CD4-positive, alpha-beta T cell treated with Interleukin-21 for 1 hour (primary cell): Measurements from ENCODE around the gene NCK2.

ENCODE experiments used
- DNase-seq: peaks from one replicate; pipeline ENCODE4 v3.0.0-alpha.2; 2020

Gene NCK2

DNA sequence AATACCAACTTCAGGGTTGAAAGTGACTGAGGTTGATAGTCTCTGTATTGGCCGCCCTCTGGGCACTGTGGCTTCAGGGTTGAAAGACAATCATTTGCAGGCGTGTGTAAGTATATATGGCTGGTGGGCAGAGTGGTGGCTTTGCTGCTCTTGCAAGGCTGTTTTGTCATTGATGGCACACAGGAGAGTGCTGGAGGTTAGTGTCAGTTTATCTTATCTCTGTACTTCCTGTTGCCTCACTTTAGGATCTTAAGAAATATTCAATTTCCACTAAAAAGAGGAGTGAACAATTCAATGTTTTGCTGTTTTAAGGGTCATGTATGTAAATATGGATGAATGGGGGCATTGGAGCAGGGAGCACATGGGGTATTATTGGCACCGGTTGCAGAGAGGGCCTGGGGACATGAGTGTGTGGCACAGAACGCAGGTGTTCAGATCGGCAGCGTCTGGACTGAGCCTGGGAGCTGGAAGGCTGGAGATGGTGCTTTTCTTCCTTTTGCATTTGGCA, 51.5 kb downstream of the NCK2 start:
- peak; percentile 58 for DNase-seq

DNA sequence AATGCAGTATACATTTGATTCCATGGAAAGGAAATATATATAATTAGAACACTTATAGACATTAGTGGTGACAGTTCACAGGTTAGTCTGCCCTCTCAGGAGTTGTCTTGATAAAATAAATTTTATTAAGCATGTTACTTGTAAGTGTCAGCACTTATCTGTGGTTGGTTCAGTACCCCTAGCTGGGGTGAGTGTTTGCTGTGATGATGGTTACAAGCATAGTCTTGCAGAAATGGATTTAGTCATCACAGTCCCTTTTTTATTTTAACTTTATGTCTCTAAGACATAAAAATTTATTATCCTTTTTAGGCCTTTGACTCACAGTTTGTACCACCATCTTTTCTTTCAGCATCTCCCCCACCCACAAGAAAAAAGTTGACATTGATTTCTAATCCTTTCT, 52.1 kb downstream of the NCK2 start:
- DNase-seq = no peak

DNA sequence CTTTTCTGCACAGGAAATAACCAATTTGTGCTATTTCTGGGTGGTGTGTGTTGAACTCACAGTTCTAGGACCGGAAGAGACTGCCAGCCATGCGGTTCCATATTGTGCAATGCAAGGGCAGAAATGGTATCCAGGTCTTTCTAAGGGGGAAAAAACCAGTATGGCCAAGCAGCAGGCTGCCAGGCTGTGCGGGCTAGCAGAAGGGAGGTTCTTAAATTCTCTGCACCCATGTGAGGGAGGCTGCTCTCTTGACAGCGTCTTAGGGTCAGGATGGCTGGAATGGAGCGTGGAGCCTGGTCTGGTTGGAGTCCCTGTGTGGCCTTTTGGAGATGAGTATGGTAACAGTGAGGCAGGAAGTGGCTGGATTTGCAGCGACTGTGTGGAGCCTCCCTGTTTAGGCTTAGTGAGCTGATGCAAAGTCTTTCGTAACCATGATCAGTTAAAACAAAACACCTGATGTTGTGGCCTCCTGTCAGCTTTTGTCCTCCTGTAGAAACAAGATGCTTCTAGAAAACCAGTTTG, 52.6 kb downstream of the NCK2 start:
- peak; percentile 60 for DNase-seq

DNA sequence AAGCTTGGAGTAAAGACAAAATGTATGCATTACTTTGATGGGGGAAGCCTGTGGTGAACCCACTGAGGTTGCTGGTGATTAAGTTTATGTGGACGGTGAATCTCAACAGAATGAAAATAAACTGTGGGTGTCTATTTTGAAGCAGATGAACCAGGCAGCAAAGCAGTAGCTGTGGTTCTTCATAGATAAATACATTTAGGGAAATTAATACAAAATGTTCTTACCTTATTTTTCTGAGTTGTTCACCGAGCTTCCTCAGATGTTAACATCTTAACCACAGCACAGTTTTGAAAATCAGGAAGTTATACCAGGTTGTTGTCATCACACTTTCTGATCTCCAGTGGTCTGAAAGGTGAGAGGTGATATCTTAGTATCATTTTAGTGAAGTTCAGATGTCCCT, 53.9 kb downstream of the NCK2 start:
- peak; percentile 73 for DNase-seq

DNA sequence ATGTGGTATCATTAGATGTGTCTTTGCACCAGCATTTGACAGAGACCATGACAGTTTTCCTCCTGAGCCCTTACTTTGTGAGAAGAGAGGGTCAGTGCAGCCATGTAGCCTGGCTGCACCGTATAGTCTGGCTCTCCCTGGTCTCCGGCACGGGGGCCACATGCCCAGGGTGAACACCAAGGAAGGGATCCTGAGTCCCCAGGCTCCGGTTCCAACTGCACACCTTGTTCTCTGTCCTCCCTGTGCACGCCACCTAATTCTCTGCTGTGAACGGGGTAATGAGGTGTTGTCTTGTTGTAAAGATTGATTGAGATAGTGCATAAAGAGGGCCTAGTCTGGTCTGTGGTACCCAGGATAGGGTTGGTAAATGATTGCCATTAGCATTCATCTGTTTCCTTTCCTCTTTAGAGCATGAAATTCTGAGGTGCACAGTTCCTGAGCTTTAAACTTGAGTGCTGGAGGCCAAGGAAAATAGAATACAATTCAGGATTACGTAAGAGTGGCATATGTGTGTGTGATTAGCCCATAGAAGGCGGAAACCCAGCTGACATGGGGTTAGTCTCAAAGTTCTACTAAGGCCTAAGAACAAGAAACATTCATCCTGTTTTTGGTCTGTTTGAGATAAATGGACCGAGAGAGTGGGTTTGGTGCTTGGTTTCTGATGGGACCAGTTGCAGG, 55.5 kb downstream of the NCK2 start:
- DNase-seq = no peak

DNA sequence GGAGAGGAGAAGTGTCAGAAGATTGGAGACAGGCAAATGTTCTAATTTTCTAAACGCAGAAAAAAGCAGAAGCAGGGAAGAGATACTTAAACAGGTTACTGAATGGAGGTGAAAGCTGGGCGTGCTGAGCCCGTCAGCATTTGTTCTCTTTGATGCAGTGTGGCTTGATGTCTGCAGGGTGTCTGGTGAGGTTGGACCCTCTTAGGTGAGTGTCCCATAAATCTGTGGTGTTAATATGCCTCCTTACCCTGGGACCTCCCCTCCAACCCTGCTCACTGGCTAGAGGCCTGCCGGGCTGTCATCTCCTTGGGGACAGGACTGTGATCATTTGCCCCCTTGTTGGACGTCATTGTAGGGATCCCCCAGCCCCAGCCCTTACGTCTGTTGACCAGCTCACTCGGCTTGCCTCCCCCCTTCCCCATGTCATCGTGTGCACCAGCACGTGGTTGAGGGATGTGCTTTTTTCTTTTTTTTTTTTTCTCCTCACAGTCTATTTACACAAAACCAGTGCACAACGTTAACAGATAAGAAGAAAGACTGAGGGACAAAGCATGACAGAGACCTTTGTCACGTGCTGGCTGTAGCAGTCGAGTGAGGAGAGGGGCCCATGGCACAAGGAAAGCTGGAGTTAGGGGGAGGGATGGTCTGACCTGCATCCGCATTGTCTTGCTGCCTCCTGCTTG, 56.4 kb downstream of the NCK2 start:
- no peak for DNase-seq

DNA sequence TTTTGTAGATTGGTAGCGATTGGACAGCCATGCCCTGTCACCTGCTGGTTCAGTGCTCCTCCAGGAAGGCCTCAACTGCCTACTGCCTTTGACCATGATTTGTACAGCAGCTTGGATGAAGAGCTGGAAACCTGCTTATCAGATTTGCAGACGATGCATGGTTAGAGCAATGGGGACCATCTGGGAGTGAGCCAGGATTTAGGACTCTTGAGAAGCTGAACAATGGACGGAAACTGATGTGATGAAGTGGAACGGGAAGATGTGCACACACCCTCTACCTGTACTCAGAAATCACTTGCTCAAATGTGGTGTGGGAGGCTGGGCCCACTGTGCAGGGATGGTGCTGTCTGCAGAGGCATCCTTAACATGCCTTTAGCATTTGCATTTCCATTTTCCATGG, 57.2 kb downstream of the NCK2 start:
- no peak for DNase-seq

DNA sequence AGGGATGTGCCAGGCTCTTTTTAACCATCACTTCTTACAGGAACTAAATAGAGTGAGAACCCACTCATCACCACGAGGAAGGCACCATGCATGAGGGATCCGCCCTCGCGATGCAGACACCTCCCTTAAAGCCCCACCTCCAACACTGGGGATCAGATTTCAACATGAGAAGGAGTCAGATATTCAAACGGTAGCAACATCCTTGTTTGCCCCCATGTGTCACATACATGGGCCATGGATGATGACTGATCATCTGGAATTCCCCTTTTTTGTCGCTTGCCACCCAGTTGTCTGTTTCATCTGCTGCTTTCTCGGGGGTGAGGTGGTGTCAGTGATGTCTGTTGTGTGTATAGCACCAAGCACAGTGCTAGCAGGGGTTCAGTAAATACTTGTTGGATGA, 57.9 kb downstream of the NCK2 start:
- peak; percentile 86 for DNase-seq

DNA sequence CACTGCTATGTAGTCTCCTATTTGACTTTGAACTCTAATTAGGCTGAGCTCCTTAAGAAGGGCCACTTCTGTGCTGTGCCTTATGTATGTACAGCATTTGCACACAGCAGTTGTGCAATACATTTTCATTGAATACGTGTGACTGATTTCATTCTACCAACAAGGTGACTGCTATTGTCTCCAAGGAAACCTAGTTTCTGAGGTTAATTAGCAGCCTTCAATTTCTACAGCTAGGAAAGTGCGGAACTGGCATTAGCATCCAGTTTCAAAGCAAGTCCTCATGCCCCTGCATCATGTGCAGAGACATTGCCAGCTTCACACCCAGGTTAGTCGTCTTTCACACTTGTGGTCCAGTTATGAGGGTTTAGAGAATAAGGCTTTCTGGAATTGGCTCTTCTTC, 58.6 kb downstream of the NCK2 start:
- peak; percentile 46 for DNase-seq

DNA sequence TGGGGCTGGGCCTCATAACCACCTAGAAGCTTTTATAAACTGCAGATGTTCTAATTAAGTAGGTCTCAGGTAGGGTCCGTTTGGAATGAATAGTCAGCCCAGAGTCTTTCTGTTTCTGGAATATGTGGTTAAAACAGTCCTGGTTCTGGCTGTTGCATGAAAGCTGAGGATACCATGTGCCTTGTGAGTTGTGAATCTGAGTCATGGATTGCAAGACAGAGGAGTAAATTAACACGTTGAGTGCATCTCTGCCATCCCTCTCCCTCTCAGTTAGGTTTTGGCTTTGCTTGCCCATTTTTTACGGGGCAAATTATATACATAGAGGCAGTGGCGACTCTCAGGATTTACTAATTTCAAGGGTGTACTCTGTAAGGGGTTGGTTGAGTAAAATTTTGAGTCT, 59.1 kb downstream of the NCK2 start:
- DNase-seq = no peak

DNA sequence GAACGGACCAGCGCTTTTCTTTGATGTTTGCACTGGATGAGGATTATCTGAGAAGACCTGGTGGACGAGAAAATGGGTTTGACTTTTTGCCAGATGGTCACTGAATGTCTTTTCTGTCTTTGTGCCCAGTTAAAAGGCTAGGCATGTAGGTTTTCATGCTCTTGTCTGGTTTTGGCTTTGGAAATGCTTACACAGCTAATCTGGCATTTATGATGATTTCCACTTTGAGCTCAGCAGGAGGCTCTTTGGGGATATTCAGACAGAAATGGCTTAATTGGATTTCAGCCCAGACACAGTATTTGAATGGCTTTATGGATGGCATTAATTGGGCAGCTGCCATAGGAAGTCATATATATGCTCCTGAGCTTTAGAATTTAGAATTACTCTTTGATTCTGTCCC, 59.6 kb downstream of the NCK2 start:
- DNase-seq = no peak

DNA sequence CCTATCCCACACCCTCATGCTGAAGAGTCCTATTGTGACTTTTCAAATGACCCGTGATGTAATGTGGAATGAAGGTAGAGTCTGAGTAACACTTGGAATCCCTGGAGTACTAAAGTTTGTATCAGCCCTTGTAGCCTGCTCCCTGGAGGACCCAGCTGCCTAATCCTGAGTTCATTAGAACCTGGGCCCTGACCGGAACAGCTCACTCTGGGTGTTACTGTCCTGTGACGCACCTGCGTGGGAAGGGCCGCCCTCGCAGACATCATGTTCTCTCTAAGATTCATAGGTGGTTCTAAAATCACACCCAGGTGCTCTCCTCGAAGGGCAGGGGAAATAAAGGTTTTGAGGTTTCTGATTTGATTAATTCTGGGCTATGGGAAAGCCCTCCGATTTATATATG, 62.3 kb downstream of the NCK2 start:
- DNase-seq = no peak

DNA sequence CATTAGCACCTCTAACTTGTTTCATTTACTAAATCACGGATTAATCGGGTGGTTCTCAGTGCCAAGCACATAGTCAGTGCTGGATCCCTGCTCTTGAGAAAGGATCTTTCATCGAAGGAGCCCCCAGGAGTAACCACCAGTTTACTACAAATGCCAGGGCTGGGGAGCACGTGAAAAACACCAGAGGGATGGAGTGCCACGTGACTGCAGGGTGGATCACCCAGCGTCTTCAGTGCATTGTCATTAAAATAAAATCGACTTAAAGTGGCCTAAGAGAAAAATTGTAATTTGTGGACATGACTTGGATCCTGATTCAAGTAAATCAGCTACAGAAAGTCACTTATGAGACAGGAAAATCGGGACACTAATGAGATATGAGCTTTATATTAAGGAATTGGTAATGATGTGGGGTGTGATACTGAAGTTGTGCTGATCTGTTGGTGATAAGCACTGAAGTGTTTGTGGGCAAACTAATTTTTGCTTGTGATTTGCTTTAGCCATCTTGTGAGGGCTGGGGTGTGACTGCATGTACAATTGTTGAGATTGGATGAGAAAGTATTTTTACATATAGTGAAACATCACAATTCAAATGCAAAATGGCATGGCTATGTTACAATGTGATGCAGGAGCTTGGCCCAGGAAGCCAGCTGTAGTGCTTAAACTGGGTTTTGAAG, 63.8 kb downstream of the NCK2 start:
- DNase-seq = no peak

DNA sequence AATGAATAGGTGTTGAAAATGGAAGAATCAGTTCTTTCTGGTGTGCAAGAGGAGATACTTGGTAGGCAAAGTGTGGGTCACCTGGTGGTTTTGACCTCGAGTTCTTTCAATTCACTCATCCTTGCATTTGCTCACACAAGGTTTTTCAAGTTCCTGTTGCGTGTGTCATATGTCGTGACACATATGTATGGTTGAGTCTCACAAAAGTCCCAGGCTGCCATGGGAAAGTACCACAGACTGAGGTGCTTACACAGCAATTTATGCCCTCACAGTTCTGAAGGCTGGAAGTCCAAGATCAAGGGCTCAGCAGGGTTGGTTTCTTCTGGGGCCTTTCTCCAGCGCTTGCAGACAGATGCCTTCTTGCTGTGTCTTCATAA, 64.4 kb downstream of the NCK2 start:
- DNase-seq = peak; percentile 42

DNA sequence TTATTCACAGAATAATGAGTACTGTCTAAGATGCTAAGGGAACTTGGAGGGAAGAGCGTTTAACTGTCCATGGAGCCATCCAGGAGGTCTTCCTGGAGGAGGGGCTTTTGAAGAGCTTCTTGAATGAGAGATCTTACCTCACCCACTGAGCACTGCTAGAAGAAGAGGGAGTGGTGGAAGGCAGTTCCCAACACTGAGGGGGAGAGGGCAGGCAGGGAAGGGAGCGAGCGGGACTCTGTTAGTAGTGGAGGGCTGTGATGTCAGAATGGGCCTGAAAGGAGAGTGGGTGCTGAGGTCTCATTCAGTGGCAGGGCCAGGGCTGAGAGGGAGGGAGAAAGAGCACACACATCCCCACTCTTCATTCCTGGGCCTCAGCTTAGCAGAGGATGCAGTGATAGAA, 65.0 kb downstream of the NCK2 start:
- DNase-seq = no peak

DNA sequence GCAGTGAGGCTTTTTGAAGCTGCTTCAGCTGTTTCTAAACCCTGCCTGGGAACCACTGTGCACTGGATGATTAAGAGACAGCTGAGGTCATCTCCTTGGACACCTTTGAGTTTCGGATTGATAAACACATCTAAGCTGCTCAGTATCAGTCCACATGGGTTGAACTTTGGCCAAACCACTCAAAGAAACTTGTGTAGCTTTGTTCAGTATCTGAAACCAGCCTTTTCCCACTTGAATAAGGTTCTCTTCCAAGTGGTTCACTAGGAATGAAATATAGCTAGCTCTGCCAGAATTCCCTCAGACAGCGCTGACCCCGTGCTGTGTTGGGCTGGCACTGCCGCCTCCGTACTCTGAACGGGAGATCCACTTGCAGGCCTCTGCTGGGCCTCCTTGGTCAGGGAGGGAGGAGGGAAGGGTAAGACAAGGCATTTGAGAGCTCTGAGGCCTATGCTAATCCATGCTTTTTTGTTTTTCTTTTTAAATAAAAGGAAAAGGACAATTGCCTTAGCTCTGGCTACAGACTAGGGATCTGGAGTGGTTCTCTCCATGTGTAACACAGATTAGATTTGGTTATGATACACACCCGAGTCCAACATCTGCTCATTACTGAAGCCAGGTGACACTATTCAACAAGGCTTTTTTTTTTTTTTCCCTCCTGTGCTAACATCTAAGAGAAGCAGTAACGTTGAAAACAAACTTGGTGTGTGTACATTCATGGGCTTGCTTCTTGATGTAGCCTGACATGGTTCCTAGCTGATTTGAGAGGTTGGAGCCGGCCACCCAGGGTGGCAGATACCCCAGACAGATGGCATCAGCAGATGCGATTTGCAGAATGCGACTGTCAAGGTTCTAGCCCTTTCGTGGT, 67.7 kb downstream of the NCK2 start:
- no peak for DNase-seq

DNA sequence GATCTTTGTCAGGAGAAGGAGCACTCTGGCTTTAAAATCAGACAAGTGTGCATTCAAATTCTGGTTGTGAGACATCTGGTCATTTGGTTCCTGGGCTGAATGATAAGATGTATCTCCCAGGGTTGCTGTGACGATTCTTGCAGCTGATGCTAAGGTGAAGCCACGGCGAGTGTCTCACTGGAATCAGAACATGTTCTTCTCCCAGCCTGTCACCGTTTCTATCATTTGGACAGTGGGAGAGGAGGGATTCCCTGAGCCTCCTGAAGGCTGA, 68.3 kb downstream of the NCK2 start:
- DNase-seq = no peak

DNA sequence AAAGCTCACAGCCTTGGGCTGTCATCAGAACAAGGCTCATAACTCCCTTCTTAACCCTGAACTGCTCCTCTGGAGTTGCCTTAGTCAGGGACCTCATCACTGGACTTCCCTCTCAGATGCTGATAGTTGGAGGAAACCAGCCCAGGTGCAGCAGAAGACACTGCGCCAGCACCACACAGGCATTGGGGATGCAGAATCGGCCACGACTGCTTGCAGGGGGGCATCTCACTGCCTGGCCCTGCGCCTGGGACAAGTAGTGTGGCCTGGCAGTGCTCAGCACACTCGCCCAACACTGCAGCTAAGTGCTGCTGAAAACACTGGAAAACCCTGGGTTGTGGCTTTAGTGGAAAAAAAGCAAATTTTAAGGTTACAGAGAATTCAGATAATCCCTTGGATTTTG, 68.7 kb downstream of the NCK2 start:
- no peak for DNase-seq

DNA sequence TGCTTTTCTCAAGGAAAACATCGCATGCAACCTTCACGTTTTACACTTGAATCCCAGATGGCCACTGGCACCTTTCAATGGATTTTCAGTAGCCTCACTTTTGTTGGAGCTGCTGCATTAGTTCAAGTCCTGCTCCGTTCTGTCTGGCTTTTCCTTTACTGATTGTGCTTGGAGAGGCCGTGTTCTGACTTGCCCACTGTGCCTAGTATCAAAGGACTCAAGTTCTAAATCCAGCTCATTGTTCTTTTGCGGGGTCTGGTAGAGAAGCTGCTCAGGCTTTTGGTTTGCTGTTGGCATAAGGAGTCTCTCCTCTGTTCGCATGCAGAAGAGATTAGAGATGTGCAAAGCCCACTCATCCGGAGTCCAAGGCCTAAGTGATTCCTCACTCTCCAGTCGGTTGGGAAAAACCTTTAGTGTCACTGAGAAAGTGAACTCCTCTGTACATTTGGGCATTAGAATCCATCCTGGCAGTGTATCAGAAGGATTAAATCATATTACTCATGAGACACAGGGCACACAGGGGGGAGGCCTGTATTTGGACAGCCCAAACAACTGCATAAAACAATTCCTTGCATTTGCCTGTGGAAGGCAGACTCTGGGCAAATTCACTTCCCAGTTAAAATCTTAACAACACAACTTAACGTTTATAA, 69.7 kb downstream of the NCK2 start:
- no peak for DNase-seq

DNA sequence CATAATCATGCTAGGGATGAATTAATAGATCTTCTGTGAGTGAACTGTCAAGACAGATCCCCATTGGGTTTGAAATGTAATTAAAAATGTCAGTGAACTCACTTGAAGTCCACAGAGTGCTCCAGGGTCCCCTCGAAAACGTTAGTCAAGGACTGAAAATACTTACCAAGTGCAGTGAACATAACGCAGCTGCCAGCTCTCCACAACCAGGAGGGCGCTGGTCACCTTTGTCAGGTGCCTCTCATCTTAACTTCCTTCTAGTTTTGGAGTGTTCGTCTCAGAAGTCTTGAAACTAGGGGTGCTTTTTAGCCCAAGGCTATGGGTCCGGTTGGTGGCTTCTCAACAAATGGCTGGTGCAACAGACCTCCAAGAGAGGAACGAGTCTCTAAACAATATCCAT, 70.7 kb downstream of the NCK2 start:
- no peak for DNase-seq

DNA sequence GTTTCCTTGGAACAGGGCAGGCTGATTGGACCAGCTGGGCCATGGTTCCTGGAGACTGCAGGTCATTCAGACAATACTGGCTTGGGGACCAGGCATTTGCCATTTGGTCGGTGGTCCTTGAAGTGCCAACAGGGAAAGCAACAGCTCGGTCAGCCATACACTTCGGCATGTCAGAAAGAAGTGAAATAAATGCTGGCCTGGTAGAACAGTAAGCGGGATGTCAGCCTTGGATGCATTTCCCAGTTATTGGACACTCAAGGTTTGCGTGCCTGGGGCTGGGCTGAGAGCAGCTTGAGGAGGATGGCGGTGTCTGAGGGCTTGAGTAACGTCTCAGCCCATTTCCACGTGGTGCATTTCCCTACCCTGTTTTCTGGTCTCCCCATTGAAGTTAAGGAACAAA, 75.4 kb downstream of the NCK2 start:
- DNase-seq = no peak

DNA sequence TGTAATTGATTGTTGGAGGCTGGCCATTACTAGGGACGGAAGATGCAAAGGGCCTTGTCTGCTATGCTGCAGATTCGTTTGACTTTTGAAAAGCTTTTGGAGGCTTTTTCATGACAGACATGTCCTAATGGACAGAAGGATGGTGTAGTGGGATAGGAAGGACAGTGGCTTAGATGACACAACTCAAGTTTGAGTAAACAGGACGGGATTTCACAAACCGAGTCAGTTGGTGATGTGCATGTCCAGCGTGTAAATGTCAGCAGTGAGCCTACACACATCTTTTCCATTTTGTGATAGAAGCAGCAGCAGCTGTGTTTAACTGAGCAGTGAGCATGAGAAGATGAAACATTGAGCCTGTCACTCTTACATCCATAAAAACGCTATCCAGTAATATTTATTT, 76.0 kb downstream of the NCK2 start:
- no peak for DNase-seq
